Measurements from ENCODE around the gene EIF3K.

DNA sequence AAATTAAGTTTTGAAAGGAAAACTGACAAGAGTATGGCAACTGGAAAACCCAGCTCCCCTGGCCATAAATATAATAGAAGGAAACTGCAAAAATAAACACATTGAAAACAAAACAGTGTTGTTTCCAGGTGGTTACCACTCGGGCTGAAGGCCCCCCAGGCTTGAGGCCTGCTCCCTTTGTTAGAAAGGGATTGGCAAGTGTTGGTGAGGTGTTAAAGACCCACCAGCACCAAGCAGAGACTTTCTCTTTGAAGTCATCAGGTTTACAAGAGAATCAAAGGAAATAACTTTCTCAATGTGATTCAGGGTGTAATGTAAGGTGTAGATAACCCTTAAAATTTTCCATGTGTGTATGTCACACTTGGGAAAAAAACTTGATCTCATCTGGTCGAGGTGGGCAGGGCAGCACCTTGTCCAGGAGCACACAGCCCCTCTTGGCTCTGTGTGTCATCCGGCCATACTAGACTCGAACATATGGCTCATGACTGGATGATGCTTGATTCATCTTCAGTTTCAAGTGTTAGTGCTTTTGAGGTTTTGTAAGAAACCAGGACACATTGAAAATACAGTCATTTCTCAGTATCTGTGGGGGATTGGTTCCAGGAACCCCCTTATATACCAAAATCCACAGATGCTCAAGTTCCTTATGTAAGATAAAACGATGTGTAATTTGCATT is 36.3 kb downstream of the EIF3K start:
- TF ChIP-seq POLR2A (IDR thresholded peaks at IDR 0.05) = no peak
- TF ChIP-seq, protein P1, sequence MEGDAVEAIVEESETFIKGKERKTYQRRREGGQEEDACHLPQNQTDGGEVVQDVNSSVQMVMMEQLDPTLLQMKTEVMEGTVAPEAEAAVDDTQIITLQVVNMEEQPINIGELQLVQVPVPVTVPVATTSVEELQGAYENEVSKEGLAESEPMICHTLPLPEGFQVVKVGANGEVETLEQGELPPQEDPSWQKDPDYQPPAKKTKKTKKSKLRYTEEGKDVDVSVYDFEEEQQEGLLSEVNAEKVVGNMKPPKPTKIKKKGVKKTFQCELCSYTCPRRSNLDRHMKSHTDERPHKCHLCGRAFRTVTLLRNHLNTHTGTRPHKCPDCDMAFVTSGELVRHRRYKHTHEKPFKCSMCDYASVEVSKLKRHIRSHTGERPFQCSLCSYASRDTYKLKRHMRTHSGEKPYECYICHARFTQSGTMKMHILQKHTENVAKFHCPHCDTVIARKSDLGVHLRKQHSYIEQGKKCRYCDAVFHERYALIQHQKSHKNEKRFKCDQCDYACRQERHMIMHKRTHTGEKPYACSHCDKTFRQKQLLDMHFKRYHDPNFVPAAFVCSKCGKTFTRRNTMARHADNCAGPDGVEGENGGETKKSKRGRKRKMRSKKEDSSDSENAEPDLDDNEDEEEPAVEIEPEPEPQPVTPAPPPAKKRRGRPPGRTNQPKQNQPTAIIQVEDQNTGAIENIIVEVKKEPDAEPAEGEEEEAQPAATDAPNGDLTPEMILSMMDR (IDR thresholded peaks at IDR 0.05) = no peak
